Measurements from ENCODE around the gene DNAJC1. TPM values are rescaled to one million over a fixed set of nuclear protein-coding genes. Genes with fewer than 3 reads are reported as not detected.

DNAJC1 gene
- total and polyA plus RNA-seq, 2 of the 8 experiments (the other 6 are each of a cell fraction or from before 2014, with no cell fraction given) = 6.8 to 14.8 TPM

- H3K23ac ChIP-seq (ENCODE audit: insufficient read length) = no peak overlapping the region
- no peak overlapping the region for H4K91ac ChIP-seq (replicated peaks; ENCODE audit: insufficient read length, low read length)
- no peaks in the 10 kb centered on the region for H3K4me1 ChIP-seq (replicated peaks in 1 of 4; ENCODE audit: control insufficient read depth in 3 of 4, insufficient read depth in 4 of 4, low read length in 3 of 4)
- no peak overlapping the region for H3K4ac ChIP-seq (replicated peaks; ENCODE audit: insufficient read length, low read depth, low read length)
- H2AK5ac ChIP-seq (ENCODE audit: low read depth, low read length) = no peak overlapping the region
- ChIA-PET CTCF (ENCODE audit: partially characterized antibody) (interaction anchor here (2.0 kb wide), 1 partner anchor 11 kb away, joined by 8 read pairs; no protein-coding TSS in a partner anchor), POLR2A (ENCODE audit: partially characterized antibody) (no interaction called here)
- no peak overlapping the region for H3K4me2 ChIP-seq (ENCODE audit: insufficient read depth in 1 of 2, low read depth in 2 of 2, low read length in 2 of 2)
- H4K8ac ChIP-seq (ENCODE audit: extremely low read depth, insufficient read depth, low read length) = no peak overlapping the region
- H3K56ac ChIP-seq (replicated peaks; ENCODE audit: insufficient read length, low read depth, low read length) = no peak overlapping the region
- H4K20me1 ChIP-seq (replicated peaks in 1 of 2; ENCODE audit: control insufficient read depth in 1 of 2, insufficient read depth in 2 of 2, low read length in 2 of 2) = no peaks in the 10 kb centered on the region
- H3K18ac ChIP-seq (ENCODE audit: extremely low read depth, low read length) = no peak overlapping the region
- no peak overlapping the region for H2BK120ac ChIP-seq (replicated peaks; ENCODE audit: low read depth, low read length)
- H3K14ac ChIP-seq (ENCODE audit: insufficient read length) = no peak overlapping the region
- peaks cover 0 to 1% (median 0%) of the 10 kb centered on the region in 4 experiments; a peak in 1 of 7 replicates for H3K27me3 ChIP-seq (replicated peaks in 1 of 4; ENCODE audit: control insufficient read depth in 3 of 4, extremely low read depth in 1 of 4, insufficient read depth in 3 of 4, low read length in 3 of 4)
- H3K9me3 ChIP-seq (ENCODE audit: insufficient read depth in 2 of 2, low read depth in 1 of 2, low read length in 1 of 2) = no peaks in the 10 kb centered on the region
- H4K5ac ChIP-seq (ENCODE audit: insufficient read length, low read depth, low read length) = no peak overlapping the region
- no peaks in the 10 kb centered on the region for H3K79me1 ChIP-seq (ENCODE audit: low read depth, low read length)
- no peak overlapping the region for H2BK12ac ChIP-seq (ENCODE audit: low read depth, low read length)
- no peak for TF ChIP-seq PHF8 (conservative IDR thresholded peaks at IDR 0.05; ENCODE audit: low read depth, low read length)
- TF ChIP-seq TAF7 (optimal IDR thresholded peaks at IDR 0.05; ENCODE audit: borderline replicate concordance, low read depth, low read length) = no peak
- TF ChIP-seq TEAD4 (IDR thresholded peaks at IDR 0.05; ENCODE audit: low read depth, low read length) = no peak
- no peak for TF ChIP-seq POU5F1 (IDR thresholded peaks at IDR 0.05; ENCODE audit: low read depth, low read length)
- no peak for TF ChIP-seq CHD1 (IDR thresholded peaks at IDR 0.05; ENCODE audit: low read depth, low read length)
- TF ChIP-seq RBBP5 (IDR thresholded peaks at IDR 0.05; ENCODE audit: borderline replicate concordance, low read depth, low read length) = no peak
- TF ChIP-seq MAFK (IDR thresholded peaks at IDR 0.05; ENCODE audit: low read depth, low read length) = no peak
- TF ChIP-seq USF2 (IDR thresholded peaks at IDR 0.05; ENCODE audit: low read length) = no peak
- no peak for TF ChIP-seq POLR2A (IDR thresholded peaks at IDR 0.05; ENCODE audit: control extremely low read depth in 1 of 2, low read depth in 2 of 2, low read length in 2 of 2)
- no peak for TF ChIP-seq FOSL1 (IDR thresholded peaks at IDR 0.05; ENCODE audit: insufficient read depth, low read depth, low read length)
- no peak for TF ChIP-seq GABPA (IDR thresholded peaks at IDR 0.05; ENCODE audit: borderline replicate concordance, insufficient read depth, low read length)
- no peaks in the 10 kb centered on the region; the same call in 1 of the 2 replicates for H3K23me2 ChIP-seq (ENCODE audit: low read depth, low read length)
- no peak overlapping the region for H3K27ac ChIP-seq (ENCODE audit: low read depth, low read length)
- no peak overlapping the region for H2AFZ ChIP-seq (ENCODE audit: low read length)
- no peak overlapping the region for H2BK5ac ChIP-seq (ENCODE audit: low read depth, low read length)
- no peak overlapping the region for H3K4me3 ChIP-seq (ENCODE audit: extremely low read depth in 1 of 4, insufficient read depth in 2 of 4, low read depth in 3 of 4, low read length in 4 of 4)
- no peak overlapping the region for H2BK20ac ChIP-seq (ENCODE audit: low read length)
- DNase-seq (ENCODE audit: low read depth in 1 of 2, low spot score in 2 of 2) (no peak), FAIRE-seq (no peak)
- WGBS, 2 experiments (ENCODE audit: extremely low coverage in 1 of 2, insufficient coverage in 1 of 2, insufficient read length in 1 of 2, insufficient replicate concordance in 2 of 2, low coverage in 1 of 2, low lambda C conversion rate in 2 of 2, missing lambda C conversion rate in 1 of 2) = 84% methylated on average over 8 of the region's 8 CpGs; no CpG with 5 or more reads in 1 of the 2 experiments
- no peak overlapping the region for H3K9ac ChIP-seq (replicated peaks in 1 of 4; ENCODE audit: extremely low read depth in 1 of 4, low read depth in 3 of 4, low read length in 3 of 4)
- H2BK15ac ChIP-seq (ENCODE audit: low read length) = no peak overlapping the region
- H3K79me2 ChIP-seq (ENCODE audit: control insufficient read depth in 1 of 2, insufficient read depth in 2 of 2, low read length in 2 of 2) = no peaks in the 10 kb centered on the region
- no peaks in the 10 kb centered on the region for H3K36me3 ChIP-seq (ENCODE audit: control insufficient read depth in 2 of 4, insufficient read depth in 4 of 4, low read length in 3 of 4)
Observed at GRCh38 chr10:22022257-22023032, 18.9 kb upstream of the DNAJC1 start.
